Measurements from ENCODE around the gene CISH.

DNA sequence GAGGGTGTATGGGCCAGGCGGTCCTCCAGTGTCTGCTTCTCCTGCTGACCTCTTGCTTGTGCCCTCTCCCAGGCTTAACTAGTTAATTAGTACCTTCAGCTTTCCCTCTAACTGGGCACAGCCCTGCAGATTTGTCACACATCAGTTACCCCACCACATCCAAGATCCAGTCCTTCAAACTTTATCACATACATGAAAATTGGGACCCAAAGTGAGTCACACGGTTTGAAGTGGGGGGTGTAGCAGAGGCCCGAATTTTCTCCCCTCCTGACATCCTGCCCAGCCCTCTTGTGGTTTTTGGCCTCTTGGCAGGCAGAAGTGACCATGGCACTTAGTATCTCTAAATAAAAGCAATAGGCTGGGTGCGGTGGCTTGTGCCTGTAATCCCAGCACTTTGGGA is 9.2 kb upstream of the CISH start:
- TF ChIP-seq EP300 (IDR thresholded peaks at IDR 0.05; ENCODE audit: borderline replicate concordance in 1 of 2, control insufficient read depth in 1 of 2, low read depth in 2 of 2, low read length in 2 of 2) (no peak), EZH2 (IDR thresholded peaks at IDR 0.05; ENCODE audit: borderline replicate concordance, control insufficient read depth, low read depth, low read length) (no peak), POLR2A (IDR thresholded peaks at IDR 0.05; ENCODE audit: low read depth, low read length) (no peak), POLR2AphosphoS5 (IDR thresholded peaks at IDR 0.05; ENCODE audit: low read length) (no peak), YY1 (IDR thresholded peaks at IDR 0.05; ENCODE audit: low read depth, low read length) (no peak), NBN (IDR thresholded peaks at IDR 0.05) (no peak), SREBF1 (IDR thresholded peaks at IDR 0.05; ENCODE audit: low read length) (no peak), ZNF274 (IDR thresholded peaks at IDR 0.05; ENCODE audit: insufficient read depth, insufficient read length) (no peak), SPI1 (IDR thresholded peaks at IDR 0.05; ENCODE audit: borderline replicate concordance, insufficient read depth, low read depth, low read length) (no peak)
- TF ChIP-seq, protein P1, sequence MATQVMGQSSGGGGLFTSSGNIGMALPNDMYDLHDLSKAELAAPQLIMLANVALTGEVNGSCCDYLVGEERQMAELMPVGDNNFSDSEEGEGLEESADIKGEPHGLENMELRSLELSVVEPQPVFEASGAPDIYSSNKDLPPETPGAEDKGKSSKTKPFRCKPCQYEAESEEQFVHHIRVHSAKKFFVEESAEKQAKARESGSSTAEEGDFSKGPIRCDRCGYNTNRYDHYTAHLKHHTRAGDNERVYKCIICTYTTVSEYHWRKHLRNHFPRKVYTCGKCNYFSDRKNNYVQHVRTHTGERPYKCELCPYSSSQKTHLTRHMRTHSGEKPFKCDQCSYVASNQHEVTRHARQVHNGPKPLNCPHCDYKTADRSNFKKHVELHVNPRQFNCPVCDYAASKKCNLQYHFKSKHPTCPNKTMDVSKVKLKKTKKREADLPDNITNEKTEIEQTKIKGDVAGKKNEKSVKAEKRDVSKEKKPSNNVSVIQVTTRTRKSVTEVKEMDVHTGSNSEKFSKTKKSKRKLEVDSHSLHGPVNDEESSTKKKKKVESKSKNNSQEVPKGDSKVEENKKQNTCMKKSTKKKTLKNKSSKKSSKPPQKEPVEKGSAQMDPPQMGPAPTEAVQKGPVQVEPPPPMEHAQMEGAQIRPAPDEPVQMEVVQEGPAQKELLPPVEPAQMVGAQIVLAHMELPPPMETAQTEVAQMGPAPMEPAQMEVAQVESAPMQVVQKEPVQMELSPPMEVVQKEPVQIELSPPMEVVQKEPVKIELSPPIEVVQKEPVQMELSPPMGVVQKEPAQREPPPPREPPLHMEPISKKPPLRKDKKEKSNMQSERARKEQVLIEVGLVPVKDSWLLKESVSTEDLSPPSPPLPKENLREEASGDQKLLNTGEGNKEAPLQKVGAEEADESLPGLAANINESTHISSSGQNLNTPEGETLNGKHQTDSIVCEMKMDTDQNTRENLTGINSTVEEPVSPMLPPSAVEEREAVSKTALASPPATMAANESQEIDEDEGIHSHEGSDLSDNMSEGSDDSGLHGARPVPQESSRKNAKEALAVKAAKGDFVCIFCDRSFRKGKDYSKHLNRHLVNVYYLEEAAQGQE (IDR thresholded peaks at IDR 0.05; ENCODE audit: low read depth, low read length): no peak
- TF ChIP-seq, protein P2, sequence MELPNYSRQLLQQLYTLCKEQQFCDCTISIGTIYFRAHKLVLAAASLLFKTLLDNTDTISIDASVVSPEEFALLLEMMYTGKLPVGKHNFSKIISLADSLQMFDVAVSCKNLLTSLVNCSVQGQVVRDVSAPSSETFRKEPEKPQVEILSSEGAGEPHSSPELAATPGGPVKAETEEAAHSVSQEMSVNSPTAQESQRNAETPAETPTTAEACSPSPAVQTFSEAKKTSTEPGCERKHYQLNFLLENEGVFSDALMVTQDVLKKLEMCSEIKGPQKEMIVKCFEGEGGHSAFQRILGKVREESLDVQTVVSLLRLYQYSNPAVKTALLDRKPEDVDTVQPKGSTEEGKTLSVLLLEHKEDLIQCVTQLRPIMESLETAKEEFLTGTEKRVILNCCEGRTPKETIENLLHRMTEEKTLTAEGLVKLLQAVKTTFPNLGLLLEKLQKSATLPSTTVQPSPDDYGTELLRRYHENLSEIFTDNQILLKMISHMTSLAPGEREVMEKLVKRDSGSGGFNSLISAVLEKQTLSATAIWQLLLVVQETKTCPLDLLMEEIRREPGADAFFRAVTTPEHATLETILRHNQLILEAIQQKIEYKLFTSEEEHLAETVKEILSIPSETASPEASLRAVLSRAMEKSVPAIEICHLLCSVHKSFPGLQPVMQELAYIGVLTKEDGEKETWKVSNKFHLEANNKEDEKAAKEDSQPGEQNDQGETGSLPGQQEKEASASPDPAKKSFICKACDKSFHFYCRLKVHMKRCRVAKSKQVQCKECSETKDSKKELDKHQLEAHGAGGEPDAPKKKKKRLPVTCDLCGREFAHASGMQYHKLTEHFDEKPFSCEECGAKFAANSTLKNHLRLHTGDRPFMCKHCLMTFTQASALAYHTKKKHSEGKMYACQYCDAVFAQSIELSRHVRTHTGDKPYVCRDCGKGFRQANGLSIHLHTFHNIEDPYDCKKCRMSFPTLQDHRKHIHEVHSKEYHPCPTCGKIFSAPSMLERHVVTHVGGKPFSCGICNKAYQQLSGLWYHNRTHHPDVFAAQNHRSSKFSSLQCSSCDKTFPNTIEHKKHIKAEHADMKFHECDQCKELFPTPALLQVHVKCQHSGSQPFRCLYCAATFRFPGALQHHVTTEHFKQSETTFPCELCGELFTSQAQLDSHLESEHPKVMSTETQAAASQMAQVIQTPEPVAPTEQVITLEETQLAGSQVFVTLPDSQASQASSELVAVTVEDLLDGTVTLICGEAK (IDR thresholded peaks at IDR 0.05; ENCODE audit: borderline replicate concordance): no peak

All from GM12878 (cell line).